Measurements from ENCODE around the gene MLH3. TPM values are rescaled to one million over a fixed set of nuclear protein-coding genes. Genes with fewer than 3 reads are reported as not detected.

MLH3 gene
- total and polyA plus RNA-seq, 2 of the 13 experiments (the other 11 are each of a cell fraction or from before 2014, with no cell fraction given): 14.4 to 24.8 TPM

DNA sequence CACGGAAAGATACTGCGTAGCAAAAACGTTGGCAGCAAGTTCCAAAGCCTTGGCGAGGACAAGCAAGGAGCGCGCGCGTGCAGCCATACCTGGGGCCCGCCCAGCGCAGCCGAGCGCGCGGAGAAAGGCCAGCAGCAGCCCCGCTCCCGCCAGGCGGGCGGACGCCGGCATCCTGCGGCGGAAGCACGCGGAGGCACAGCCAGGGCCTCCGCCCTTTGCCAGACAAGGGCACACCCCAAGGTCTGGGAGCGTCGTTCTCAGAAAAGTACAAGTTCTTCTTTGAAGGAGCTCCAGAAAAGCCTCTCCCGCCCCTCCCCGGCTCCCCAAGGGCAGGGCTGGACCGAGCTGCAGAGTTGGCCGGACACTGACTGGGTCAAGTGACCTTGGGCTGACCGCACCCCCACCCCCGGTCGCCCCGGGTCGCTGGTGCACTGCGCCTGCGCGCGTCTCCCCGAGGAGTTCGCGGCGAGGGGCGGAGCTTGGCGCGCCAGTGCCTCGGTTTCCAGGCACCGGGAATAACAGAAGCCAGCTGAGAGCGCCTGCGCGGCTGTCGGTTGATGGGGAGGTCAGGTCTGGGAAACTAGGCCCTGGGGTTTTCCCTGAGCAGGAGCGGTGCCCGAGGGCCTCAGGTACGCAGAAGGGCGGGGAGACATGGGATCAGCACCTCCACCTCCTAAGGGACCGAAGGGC lies 18.0 kb upstream of the MLH3 start, which contains the start of gene ZC2HC1C (continued):
- TF ChIP-seq RFX3 (CRISPR knock-in tag; IDR thresholded peaks at IDR 0.05) (peak; percentile 44; the same call in 1 of the 2 replicates), NCOA2 (CRISPR knock-in tag; IDR thresholded peaks at IDR 0.05) (no peak), SOX5 (CRISPR knock-in tag; IDR thresholded peaks at IDR 0.05; ENCODE audit: borderline replicate concordance) (no peak; the same call in 1 of the 2 replicates), ATAD3A (CRISPR knock-in tag; IDR thresholded peaks at IDR 0.05) (no peak), SETDB1 (CRISPR knock-in tag; IDR thresholded peaks at IDR 0.05; ENCODE audit: borderline replicate concordance) (no peak), CCDC6 (CRISPR knock-in tag; IDR thresholded peaks at IDR 0.05) (0 out of 2 replicates have a peak, but pooled peaks have one; percentile 81), SMARCC2 (IDR thresholded peaks at IDR 0.05) (no peak), HHEX (CRISPR knock-in tag; IDR thresholded peaks at IDR 0.05) (no peak), ATF1 (CRISPR knock-in tag; IDR thresholded peaks at IDR 0.05) (no peak), MBNL3 (CRISPR knock-in tag; conservative IDR thresholded peaks at IDR 0.05) (no peak), RFX5 (IDR thresholded peaks at IDR 0.05; ENCODE audit: low read depth, low read length) (no peak), ZFX (CRISPR knock-in tag; IDR thresholded peaks at IDR 0.05; ENCODE audit: low read depth) (peak; percentile 88), DNMT3B (CRISPR knock-in tag; conservative IDR thresholded peaks at IDR 0.05) (no peak), NKX3-1 (CRISPR knock-in tag; IDR thresholded peaks at IDR 0.05) (peak; percentile 92), ZNF138 (CRISPR knock-in tag; IDR thresholded peaks at IDR 0.05; ENCODE audit: low read depth) (0 out of 2 replicates have a peak, but pooled peaks have one; percentile 76)
- TF ChIP-seq, protein P1, sequence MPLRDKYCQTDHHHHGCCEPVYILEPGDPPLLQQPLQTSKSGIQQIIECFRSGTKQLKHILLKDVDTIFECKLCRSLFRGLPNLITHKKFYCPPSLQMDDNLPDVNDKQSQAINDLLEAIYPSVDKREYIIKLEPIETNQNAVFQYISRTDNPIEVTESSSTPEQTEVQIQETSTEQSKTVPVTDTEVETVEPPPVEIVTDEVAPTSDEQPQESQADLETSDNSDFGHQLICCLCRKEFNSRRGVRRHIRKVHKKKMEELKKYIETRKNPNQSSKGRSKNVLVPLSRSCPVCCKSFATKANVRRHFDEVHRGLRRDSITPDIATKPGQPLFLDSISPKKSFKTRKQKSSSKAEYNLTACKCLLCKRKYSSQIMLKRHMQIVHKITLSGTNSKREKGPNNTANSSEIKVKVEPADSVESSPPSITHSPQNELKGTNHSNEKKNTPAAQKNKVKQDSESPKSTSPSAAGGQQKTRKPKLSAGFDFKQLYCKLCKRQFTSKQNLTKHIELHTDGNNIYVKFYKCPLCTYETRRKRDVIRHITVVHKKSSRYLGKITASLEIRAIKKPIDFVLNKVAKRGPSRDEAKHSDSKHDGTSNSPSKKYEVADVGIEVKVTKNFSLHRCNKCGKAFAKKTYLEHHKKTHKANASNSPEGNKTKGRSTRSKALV (CRISPR knock-in tag; IDR thresholded peaks at IDR 0.05): peak; percentile 93
- TF ChIP-seq, protein P2, sequence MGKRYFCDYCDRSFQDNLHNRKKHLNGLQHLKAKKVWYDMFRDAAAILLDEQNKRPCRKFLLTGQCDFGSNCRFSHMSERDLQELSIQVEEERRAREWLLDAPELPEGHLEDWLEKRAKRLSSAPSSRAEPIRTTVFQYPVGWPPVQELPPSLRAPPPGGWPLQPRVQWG (CRISPR knock-in tag; IDR thresholded peaks at IDR 0.05; ENCODE audit: borderline replicate concordance, low read depth): no peak
- TF ChIP-seq, protein P3, sequence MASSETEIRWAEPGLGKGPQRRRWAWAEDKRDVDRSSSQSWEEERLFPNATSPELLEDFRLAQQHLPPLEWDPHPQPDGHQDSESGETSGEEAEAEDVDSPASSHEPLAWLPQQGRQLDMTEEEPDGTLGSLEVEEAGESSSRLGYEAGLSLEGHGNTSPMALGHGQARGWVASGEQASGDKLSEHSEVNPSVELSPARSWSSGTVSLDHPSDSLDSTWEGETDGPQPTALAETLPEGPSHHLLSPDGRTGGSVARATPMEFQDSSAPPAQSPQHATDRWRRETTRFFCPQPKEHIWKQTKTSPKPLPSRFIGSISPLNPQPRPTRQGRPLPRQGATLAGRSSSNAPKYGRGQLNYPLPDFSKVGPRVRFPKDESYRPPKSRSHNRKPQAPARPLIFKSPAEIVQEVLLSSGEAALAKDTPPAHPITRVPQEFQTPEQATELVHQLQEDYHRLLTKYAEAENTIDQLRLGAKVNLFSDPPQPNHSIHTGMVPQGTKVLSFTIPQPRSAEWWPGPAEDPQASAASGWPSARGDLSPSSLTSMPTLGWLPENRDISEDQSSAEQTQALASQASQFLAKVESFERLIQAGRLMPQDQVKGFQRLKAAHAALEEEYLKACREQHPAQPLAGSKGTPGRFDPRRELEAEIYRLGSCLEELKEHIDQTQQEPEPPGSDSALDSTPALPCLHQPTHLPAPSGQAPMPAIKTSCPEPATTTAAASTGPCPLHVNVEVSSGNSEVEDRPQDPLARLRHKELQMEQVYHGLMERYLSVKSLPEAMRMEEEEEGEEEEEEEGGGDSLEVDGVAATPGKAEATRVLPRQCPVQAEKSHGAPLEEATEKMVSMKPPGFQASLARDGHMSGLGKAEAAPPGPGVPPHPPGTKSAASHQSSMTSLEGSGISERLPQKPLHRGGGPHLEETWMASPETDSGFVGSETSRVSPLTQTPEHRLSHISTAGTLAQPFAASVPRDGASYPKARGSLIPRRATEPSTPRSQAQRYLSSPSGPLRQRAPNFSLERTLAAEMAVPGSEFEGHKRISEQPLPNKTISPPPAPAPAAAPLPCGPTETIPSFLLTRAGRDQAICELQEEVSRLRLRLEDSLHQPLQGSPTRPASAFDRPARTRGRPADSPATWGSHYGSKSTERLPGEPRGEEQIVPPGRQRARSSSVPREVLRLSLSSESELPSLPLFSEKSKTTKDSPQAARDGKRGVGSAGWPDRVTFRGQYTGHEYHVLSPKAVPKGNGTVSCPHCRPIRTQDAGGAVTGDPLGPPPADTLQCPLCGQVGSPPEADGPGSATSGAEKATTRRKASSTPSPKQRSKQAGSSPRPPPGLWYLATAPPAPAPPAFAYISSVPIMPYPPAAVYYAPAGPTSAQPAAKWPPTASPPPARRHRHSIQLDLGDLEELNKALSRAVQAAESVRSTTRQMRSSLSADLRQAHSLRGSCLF (CRISPR knock-in tag; IDR thresholded peaks at IDR 0.05; ENCODE audit: borderline replicate concordance): 0 out of 2 replicates have a peak, but pooled peaks have one; percentile 53
- TF ChIP-seq, protein P4, sequence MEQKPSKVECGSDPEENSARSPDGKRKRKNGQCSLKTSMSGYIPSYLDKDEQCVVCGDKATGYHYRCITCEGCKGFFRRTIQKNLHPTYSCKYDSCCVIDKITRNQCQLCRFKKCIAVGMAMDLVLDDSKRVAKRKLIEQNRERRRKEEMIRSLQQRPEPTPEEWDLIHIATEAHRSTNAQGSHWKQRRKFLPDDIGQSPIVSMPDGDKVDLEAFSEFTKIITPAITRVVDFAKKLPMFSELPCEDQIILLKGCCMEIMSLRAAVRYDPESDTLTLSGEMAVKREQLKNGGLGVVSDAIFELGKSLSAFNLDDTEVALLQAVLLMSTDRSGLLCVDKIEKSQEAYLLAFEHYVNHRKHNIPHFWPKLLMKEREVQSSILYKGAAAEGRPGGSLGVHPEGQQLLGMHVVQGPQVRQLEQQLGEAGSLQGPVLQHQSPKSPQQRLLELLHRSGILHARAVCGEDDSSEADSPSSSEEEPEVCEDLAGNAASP (CRISPR knock-in tag; IDR thresholded peaks at IDR 0.05; ENCODE audit: borderline replicate concordance): peak; percentile 90
- TF ChIP-seq, protein P5, sequence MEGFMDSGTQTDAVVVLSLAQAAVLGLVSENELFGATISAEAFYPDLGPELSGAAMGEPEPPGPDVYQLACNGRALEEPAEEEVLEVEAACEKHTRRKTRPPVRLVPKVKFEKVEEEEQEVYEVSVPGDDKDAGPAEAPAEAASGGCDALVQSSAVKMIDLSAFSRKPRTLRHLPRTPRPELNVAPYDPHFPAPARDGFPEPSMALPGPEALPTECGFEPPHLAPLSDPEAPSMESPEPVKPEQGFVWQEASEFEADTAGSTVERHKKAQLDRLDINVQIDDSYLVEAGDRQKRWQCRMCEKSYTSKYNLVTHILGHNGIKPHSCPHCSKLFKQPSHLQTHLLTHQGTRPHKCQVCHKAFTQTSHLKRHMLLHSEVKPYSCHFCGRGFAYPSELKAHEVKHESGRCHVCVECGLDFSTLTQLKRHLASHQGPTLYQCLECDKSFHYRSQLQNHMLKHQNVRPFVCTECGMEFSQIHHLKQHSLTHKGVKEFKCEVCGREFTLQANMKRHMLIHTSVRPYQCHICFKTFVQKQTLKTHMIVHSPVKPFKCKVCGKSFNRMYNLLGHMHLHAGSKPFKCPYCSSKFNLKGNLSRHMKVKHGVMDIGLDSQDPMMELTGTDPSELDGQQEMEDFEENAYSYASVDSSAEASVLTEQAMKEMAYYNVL (CRISPR knock-in tag; IDR thresholded peaks at IDR 0.05; ENCODE audit: borderline replicate concordance): 0 out of 2 replicates have a peak, but pooled peaks have one; percentile 14

All from HepG2 (cell line).